GM20431 (cell line): Measurements from ENCODE around the gene SMYD3.

Experiments used
- in situ Hi-C: fragments of 300-500 bp; cut with MseI, MboI; formaldehyde crosslinking; loops from one replicate; pipeline ENCODE4 v1.15.0; 2020; ENCODE audit warnings: low sequenced_read_pairs; ENCODE audit not compliant: unreplicated experiment

Gene SMYD3

GRCh38 chr1:246477634-246478033 is 29.4 kb downstream of the SMYD3 start:
- in situ Hi-C loops, result no loop called here

- in situ Hi-C loops, result no loop called here
Observed at GRCh38 chr1:246476771-246477170, 30.3 kb downstream of the SMYD3 start.

GRCh38 chr1:246471688-246472087 is 35.4 kb downstream of the SMYD3 start:
- in situ Hi-C loops, result no loop called here

- in situ Hi-C loops, result no loop called here
Observed at GRCh38 chr1:246470585-246470984, 36.5 kb downstream of the SMYD3 start.

- in situ Hi-C loops, result no loop called here
Observed at GRCh38 chr1:246462986-246463385, 44.1 kb downstream of the SMYD3 start.

- in situ Hi-C loops, result no loop called here
Observed at GRCh38 chr1:246460406-246460805, 46.7 kb downstream of the SMYD3 start.

GRCh38 chr1:246459221-246459620 is 47.9 kb downstream of the SMYD3 start:
- in situ Hi-C loops, result loop anchor here (10.0 kb wide), 1 partner anchor 444 kb away; no protein-coding TSS in a partner anchor

- in situ Hi-C loops, result loop anchor here (10.0 kb wide), 1 partner anchor 441 kb away; no protein-coding TSS in a partner anchor
Observed at GRCh38 chr1:246455476-246455875, 51.6 kb downstream of the SMYD3 start.

GRCh38 chr1:246454655-246455054 is 52.4 kb downstream of the SMYD3 start:
- in situ Hi-C loops, result loop anchor here (10.0 kb wide), 1 partner anchor 440 kb away; no protein-coding TSS in a partner anchor

- in situ Hi-C loops, result loop anchor here (10.0 kb wide), 1 partner anchor 436 kb away; no protein-coding TSS in a partner anchor
Observed at GRCh38 chr1:246450611-246451251, 56.3 kb downstream of the SMYD3 start.

GRCh38 chr1:246448373-246448772 is 58.7 kb downstream of the SMYD3 start:
- in situ Hi-C loops, result no loop called here

- in situ Hi-C loops, result no loop called here
Observed at GRCh38 chr1:246447501-246447900, 59.6 kb downstream of the SMYD3 start.

GRCh38 chr1:246445503-246445902 is 61.6 kb downstream of the SMYD3 start:
- in situ Hi-C loops, result no loop called here

- in situ Hi-C loops, result no loop called here
Observed at GRCh38 chr1:246444617-246445016, 62.5 kb downstream of the SMYD3 start.

GRCh38 chr1:246437961-246438360 is 69.1 kb downstream of the SMYD3 start:
- in situ Hi-C loops, result no loop called here

GRCh38 chr1:246435421-246436041 is 71.5 kb downstream of the SMYD3 start:
- in situ Hi-C loops, result no loop called here

GRCh38 chr1:246434335-246434734 is 72.7 kb downstream of the SMYD3 start:
- in situ Hi-C loops, result no loop called here

- in situ Hi-C loops, result no loop called here
Observed at GRCh38 chr1:246428542-246429308, 78.4 kb downstream of the SMYD3 start.

GRCh38 chr1:246427611-246428010 is 79.5 kb downstream of the SMYD3 start:
- in situ Hi-C loops, result no loop called here

- in situ Hi-C loops, result no loop called here
Observed at GRCh38 chr1:246425895-246426294, 81.2 kb downstream of the SMYD3 start.
